IPS-18c (cell line): ENCODE measurements around the gene GPATCH2L.

Experiments
- H3K4me3 ChIP-seq: 2 replicates; pipeline ENCODE4 v1.7.0; 2013; ENCODE audit warnings: low read depth, mild to moderate bottlenecking, low read length, moderate library complexity; ENCODE audit not compliant: insufficient read depth
- H3K9me3 ChIP-seq: one replicate; pipeline ENCODE4 v1.6.1; 2013; ENCODE audit warnings: mild to moderate bottlenecking, low read length, moderate library complexity; ENCODE audit not compliant: control insufficient read depth, insufficient read depth

The GPATCH2L gene

DNA sequence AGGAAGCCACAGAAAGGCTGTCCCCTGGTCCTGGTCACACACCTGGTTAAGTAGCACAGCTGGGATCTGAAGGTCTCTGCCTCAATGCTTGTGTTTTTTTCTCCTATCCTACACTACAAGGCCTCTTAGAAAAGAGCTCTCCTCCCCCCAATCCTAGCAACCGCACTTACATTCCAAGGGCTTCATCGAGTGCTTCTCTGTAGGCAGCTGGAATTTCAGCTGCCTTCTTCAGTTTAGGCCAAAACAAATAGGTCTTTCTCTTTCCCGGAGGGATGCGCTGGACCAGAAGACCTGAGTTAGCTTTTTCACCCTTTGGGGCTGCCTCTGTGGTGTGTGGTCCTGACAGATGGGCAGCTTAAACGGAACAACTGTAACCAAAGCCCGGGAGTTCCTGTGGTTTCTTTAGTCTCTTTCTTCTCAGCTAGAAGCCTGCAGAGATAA, 109.7 kb downstream of the GPATCH2L start:
- Histone ChIP-seq H3K9me3 (no peaks in the 10 kb centered on the region), H3K4me3 (no peak overlapping the region)

DNA sequence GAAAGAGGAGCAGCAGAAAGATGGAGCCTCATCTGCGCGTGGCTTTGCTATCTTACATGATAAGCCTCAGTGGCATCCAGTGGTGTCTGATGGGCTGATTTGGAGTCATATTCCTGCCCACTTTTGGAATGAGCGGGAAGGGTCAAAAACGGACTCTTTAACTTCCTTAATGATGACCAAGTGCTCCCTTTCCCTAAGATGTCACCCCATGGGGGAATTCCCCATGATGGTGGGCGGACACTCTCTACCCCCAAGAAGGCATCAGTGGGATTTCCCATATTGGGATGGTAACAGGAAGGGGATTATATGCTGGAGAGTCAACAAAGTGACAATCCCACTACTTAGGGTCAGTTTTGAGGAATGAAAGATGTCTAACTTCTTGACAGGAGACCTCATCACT, 110.9 kb downstream of the GPATCH2L start:
- no peaks in the 10 kb centered on the region for H3K9me3 ChIP-seq
- no peak overlapping the region for H3K4me3 ChIP-seq
